ENCODE results near the gene LDHAL6A.

GRCh38 chr11:18452927-18453326 lies 2.7 kb upstream of the LDHAL6A start:
- TF ChIP-seq EZH2 (IDR thresholded peaks at IDR 0.05) (no peak), POLR2AphosphoS5 (IDR thresholded peaks at IDR 0.05; ENCODE audit: borderline replicate concordance, low read depth, low read length) (no peak)
